ENCODE measurements around the gene POLDIP2.
"Not testable (repeated sequence)": the region's sequence is repeated elsewhere in the genome, so short reads cannot be mapped to it uniquely, and the experiment has no call there.

POLDIP2 gene

GRCh38 chr17:28363776-28364650 lies 6.7 kb upstream of the POLDIP2 start:
- no peak for DNase-seq

GRCh38 chr17:28363186-28363585 lies 5.9 kb upstream of the POLDIP2 start:
- DNase-seq, result no peak

GRCh38 chr17:28357901-28358197 lies 522 bp upstream of the POLDIP2 start:
- DNase-seq, result no peak

GRCh38 chr17:28350271-28350670 lies 7.1 kb downstream of the POLDIP2 start:
- DNase-seq, result no peak

GRCh38 chr17:28348979-28349378 lies 8.3 kb downstream of the POLDIP2 start:
- DNase-seq, result no peak

DNA sequence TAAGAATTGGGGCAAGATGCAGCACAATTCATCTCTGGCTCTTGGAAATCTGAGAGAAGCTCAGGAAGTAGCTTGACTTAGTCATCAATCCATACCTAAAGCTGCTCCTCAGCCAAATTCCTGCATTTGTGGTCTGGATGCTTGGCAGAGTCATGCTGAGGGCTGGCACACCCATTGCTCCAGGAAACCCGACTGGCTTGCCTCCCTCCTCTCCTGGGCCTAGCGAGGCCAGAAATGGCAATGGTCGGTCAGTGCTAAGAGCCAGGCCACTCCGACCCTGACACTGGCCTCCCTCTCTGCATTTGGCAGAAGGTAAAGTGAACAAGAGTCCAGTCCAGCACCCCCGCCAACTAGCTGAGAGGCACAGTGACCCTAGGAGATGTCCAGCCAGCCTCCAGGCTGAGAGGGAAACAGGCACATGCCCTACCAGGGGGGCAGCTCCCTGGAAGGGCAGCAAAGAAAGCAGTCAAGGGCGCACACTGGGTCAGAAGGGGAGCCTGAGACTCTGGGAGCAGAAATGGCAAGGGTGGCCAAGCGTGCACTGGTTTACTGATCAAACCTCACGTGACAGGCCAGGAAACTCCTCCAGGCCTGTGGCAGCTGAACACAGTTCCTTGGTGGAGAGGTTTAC lies 10.0 kb downstream of the POLDIP2 start:
- DNase-seq, result no peak

DNA sequence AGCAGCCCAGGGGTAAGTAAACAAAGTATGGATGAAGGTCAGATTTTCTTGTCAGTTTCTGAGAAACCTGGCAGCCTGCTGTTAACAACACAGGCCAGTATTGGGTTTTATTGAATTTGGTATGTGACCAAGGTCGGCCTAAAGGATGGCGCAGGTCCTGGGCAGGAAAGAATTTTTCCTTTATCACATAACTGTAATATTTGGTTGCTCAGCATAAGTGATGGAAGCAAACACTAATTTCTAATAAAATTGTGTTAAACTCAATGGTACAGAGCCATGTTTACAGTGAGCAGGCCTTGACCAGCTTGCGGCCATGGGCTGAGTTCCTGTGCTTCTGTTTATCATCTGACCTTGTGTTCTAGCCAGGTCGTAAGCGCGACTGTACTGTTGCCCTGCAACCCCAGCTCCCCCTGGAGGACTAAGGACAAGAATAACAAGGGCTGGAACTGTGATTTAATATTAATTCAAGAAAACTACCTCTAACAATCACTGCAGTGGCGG lies 10.5 kb downstream of the POLDIP2 start:
- no peak for DNase-seq

GRCh38 chr17:28346199-28346580 lies 11.1 kb downstream of the POLDIP2 start:
- no peak for DNase-seq

DNA sequence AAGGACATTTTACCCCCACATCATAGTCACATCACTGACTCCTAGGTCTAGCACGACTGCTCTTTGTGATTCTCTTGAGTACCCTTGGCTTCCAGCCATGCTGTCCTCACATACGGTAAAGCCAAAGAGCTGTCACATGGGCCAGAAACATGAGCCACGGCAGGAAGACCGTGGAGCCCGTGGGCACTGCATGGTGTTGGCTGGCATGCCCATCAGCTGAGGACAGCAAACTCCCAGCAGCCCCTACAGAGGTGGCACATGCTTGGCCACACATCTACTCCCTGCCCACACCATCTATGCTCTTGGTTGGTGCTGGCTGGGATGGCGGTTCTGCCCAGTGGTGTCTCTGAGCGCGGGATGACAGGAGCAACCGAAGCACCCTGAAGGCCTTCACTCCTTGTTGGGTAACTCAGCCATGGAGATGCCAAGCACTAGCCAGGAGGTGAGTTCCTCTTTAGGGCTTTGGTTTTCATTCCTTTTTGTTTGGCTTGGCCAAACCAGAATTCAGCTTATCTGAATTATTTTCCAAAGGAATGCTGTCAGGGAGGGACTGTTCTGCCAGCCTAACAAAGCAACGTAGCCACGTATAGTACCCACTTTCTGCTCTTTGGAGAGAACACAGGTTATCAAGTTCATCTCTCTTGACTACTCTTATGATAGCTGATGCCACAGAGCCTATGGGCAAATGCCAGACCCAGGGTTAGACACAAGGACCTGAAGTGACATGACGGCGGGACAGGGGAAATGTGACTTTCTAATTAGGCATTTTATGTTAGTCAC lies 11.7 kb downstream of the POLDIP2 start:
- no peak for DNase-seq

DNA sequence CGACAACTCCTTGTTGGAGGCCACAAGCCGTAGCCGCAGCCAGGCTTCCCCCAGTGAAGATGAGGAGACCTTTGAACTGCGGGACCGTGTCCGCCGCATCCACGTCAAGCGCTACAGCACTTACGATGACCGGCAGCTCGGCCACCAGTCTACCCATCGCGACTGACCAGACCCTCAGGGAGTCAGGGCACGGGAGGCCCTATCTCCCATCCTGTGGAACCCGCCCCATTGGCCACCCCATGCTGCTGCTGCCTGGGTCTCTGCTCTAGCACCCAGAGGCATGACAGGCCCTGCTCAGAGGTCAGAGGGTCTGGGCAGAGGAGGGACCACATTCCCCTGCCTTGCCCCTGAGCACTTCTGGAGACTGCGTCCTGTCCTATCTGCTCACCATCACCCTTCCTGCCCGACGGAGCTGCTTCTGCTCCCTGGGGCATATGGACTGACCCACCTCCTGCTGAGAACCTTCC lies 12.9 kb downstream of the POLDIP2 start:
- DNase-seq, result no peak

DNA sequence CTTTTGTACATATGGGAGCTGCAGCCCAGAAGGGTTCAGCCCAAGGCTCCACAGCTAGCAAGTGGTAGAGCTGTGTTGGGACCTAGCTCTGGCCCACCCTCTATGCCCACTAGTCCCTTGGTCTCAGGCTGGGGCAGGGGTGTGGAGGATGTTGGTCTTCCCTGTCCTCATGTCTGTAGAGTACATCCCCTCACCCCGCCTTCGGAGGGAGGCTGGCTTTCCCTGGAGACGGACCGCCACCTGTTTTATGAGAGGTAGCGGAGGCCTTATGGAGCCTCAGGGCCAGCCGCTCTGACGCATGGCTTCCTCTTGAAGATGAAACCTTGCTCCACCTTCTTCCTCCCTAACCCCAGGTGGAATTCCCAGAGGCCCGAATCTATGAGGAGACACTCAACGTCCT lies 13.3 kb downstream of the POLDIP2 start:
- DNase-seq, result no peak

GRCh38 chr17:28343491-28343932 lies 13.8 kb downstream of the POLDIP2 start:
- DNase-seq, result no peak

- no peak for DNase-seq
Observed at GRCh38 chr17:28342313-28342712, 15.0 kb downstream of the POLDIP2 start.

DNA sequence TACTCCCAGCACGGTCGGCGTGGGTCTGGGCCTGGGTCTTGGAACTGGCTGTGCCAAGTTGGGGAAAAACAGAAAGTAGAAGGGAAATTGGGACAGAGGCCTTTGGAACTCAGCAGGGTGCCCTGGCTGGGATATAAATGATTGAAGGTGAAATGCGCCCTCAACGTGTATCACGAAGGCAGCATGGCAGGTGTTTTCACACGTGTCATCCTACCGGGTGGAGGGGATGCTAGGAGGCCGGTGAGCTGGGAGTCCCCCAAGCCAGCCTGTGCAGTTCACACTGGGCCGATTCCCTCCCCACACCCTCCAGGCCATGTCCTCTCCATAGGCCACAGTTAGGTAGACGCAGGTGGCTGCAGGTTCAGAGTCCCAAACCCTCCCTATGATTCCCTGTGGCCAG lies 15.8 kb downstream of the POLDIP2 start:
- DNase-seq, result no peak

- DNase-seq, result no peak
Observed at GRCh38 chr17:28340374-28340773, 17.0 kb downstream of the POLDIP2 start.

DNA sequence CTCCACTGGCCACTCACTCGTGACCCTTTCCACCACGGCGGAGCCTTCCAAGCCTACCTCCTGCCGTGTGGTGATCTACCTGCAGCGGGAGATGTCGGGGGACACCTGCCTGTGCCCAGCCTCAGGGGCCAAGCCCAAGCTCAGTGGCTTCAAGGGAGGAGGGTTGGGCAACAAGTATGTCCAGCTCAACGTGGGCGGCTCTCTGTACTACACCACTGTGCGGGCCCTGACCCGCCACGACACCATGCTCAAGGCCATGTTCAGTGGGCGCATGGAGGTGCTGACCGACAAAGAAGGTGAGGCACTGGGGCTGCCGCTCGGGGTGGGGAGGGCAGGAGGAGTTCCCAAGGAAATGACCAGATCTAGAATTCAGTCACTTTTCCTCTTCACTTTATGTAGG lies 17.9 kb downstream of the POLDIP2 start:
- no peak for DNase-seq

DNA sequence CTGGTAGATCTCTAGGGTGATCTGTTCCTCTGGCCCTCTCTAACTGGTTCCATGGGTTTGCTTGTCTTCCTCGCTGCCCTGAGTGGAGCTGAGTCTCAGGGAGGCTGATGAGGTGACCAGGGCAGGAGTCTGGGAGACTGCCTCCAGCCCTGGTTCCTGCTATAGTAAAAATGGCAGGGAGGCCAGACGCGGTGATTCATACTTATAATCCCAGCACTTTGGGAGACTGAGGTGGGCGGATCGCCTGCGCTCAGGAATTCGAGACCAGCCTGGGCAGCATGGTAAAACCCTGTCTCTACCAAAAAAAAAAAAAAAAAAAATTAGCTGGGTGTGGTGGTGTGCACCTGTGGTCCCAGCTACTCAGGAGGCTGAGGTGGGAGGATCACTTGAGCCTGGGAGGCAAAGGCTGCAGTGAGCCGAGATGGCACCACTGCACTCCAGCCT lies 18.5 kb downstream of the POLDIP2 start:
- DNase-seq, result not testable (repeated sequence)

- no peak for DNase-seq
Observed at GRCh38 chr17:28338056-28338768, 19.1 kb downstream of the POLDIP2 start.

DNA sequence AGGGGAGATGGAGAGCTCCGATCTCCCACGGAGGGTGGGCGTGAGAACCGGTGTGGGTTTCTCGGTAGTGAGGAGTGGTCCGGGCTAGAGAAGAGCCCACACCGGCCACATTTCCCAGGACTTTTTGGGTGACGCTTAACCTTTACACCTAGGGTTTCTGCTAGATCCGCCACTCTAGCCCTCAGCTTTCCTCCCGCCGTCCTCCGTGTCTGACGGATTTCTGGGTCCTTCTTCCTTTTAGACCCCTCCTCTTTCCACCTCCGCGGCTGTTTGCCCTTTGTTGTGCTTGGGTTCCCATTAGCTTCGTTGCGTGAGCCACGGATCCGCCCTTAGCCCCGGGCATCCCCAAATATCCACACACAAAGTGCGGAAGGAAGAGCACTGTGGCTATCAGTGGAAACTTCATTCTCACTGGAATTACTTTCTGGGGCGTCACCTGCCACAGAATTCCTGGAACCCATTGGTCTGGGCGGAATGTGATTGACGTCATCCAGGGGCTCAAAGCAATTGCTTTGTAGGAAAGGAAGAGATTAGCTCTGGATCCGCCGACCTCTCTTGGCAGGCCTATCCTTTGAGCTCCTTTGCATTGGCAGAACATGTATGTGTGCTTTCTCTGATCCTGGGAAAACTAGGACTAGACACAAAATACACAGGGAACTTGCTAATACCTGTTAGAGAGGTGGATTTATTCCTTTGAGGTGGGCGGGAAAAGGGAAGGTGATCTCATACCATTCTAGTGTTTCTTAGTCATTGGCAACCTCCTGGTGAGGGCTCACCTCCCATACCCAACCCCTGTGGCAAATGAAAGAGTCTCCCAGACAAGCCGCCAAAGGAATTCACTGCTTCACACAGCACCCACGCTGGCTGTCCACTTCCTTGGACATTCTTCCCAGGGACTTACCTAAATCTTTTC lies 21.1 kb downstream of the POLDIP2 start:
- DNase-seq, result peak; percentile 56

- peak; percentile 99 for DNase-seq
Observed at GRCh38 chr17:28335201-28335958, 21.9 kb downstream of the POLDIP2 start, which contains the start of the genes IFT20 and TNFAIP1. Gene IFT20, minus strand, starts transcription at chr17:28335472. Its CDS starts 3,487 bp downstream, at chr17:28331985. Gene TNFAIP1, plus strand, starts transcription at chr17:28335761. Its CDS starts 3,761 bp downstream, at chr17:28339522.

All from NCI-H748 treated with DMSO at 0.1 percent for 48 hours (cell line).